ENCODE results near the gene GLT1D1.

DNA sequence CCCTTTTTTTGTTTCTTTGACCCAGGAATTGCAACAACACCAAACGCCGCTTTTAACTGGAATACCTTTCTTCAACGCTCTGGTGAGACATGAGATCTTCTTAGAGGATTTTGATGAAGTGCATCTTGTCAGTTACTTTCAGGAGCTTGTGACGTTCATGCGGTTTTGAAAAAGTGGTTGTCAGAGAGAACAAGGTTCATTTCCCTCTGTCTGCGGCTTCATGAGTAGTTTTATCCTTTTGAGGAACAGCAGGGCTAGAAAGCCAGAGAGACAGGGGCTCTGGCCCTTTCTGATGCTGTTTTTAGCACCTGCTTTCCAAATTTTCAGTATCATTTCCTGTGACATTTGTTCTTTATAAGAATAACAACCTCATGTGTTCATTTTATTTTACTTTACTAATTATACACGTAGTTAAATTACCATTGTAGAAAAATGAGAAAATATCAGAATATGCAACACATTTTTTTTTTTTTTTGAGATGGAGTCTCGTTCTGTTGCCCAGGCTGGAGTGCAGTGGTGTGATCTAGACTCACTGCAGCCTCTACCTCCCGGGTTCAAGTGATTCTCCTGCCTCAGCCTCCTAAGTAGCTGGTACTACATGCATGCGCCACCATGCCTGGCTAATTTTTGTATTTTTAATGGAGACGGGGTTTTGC, 61.8 kb downstream of the GLT1D1 start:
- TF ChIP-seq SIN3A (IDR thresholded peaks at IDR 0.05; ENCODE audit: borderline replicate concordance, insufficient read depth, low read length): no peak
- TF ChIP-seq, protein P1, sequence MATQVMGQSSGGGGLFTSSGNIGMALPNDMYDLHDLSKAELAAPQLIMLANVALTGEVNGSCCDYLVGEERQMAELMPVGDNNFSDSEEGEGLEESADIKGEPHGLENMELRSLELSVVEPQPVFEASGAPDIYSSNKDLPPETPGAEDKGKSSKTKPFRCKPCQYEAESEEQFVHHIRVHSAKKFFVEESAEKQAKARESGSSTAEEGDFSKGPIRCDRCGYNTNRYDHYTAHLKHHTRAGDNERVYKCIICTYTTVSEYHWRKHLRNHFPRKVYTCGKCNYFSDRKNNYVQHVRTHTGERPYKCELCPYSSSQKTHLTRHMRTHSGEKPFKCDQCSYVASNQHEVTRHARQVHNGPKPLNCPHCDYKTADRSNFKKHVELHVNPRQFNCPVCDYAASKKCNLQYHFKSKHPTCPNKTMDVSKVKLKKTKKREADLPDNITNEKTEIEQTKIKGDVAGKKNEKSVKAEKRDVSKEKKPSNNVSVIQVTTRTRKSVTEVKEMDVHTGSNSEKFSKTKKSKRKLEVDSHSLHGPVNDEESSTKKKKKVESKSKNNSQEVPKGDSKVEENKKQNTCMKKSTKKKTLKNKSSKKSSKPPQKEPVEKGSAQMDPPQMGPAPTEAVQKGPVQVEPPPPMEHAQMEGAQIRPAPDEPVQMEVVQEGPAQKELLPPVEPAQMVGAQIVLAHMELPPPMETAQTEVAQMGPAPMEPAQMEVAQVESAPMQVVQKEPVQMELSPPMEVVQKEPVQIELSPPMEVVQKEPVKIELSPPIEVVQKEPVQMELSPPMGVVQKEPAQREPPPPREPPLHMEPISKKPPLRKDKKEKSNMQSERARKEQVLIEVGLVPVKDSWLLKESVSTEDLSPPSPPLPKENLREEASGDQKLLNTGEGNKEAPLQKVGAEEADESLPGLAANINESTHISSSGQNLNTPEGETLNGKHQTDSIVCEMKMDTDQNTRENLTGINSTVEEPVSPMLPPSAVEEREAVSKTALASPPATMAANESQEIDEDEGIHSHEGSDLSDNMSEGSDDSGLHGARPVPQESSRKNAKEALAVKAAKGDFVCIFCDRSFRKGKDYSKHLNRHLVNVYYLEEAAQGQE (IDR thresholded peaks at IDR 0.05; ENCODE audit: insufficient read depth in 1 of 2, low read depth in 2 of 2, low read length in 2 of 2): no peak

Measured in PFSK-1 (cell line).